AG09309 (cell line): ENCODE measurements around the gene CASK.

Experiments used
- DNase-seq: peaks from one replicate; pipeline ENCODE4 v3.0.0-alpha.2; 2010; ENCODE audit warnings: low read depth
- H3K4me3 ChIP-seq: 2 replicates; pipeline ENCODE4 v1.5.1; 2011; ENCODE audit warnings: mild to moderate bottlenecking, low read depth, low read length, moderate library complexity; ENCODE audit not compliant: control insufficient read depth
- CTCF ChIP-seq: IDR thresholded peaks from 2 replicates; pipeline ENCODE4 v1.5.1; 2011; ENCODE audit warnings: mild to moderate bottlenecking, low read depth, low read length, inconsistent platforms; ENCODE audit not compliant: insufficient read depth, control insufficient read depth; ENCODE audit errors: missing control alignments

Gene CASK

GRCh38 chrX:41695426-41695825, 227.9 kb downstream of the CASK start:
- no peak overlapping the region for H3K4me3 ChIP-seq
- TF ChIP-seq CTCF: no peak
- DNase-seq: no peak

- no peak overlapping the region for H3K4me3 ChIP-seq
- TF ChIP-seq CTCF: no peak
- no peak for DNase-seq
These were observed 230.3 kb downstream of the CASK start for GRCh38 chrX:41693024-41693423.

- DNase-seq: peak; percentile 52
- no peak overlapping the region for H3K4me3 ChIP-seq
- no peak for TF ChIP-seq CTCF
These were observed 231.1 kb downstream of the CASK start for GRCh38 chrX:41692162-41692749.

GRCh38 chrX:41689711-41690110, 233.6 kb downstream of the CASK start:
- DNase-seq: no peak
- TF ChIP-seq CTCF: no peak
- H3K4me3 ChIP-seq: no peak overlapping the region

- no peak for TF ChIP-seq CTCF
- no peak within 1 kb of the TSS for H3K4me3 ChIP-seq
These were observed 234.5 kb downstream of the CASK start, which contains the start of gene GPR34 for GRCh38 chrX:41688835-41689234. Gene GPR34, plus strand, starts transcription at chrX:41688973. Its CDS starts 6,661 bp downstream, at chrX:41695634.

GRCh38 chrX:41688156-41688555, 235.2 kb downstream of the CASK start:
- TF ChIP-seq CTCF: no peak
- DNase-seq: no peak
- no peak overlapping the region for H3K4me3 ChIP-seq

More at GRCh38 chrX:41688835-41689234, 234.5 kb downstream of the CASK start, which contains the start of gene GPR34:
- no peak for DNase-seq
